Choroid plexus epithelial cell (primary cell): ENCODE measurements around the gene LY6G6D.

Experiments
- DNase-seq: peaks from one replicate; pipeline ENCODE4 v3.0.0-alpha.2; 2010; ENCODE audit warnings: low read depth
- H3K4me3 ChIP-seq: 2 replicates; pipeline ENCODE4 v1.5.1; 2011; ENCODE audit warnings: low read depth, mild to moderate bottlenecking, control low read depth, low read length, moderate library complexity
- CTCF ChIP-seq: conservative IDR thresholded peaks from 2 replicates; pipeline ENCODE4 v1.5.1; 2011; ENCODE audit warnings: low read depth, mild to moderate bottlenecking, control low read depth, inconsistent platforms, low read length, moderate library complexity

Gene LY6G6D

GRCh38 chr6:31715022-31715958 lies at the start of gene LY6G6D:
TSS of gene LY6G6D (plus strand) at chr6:31715348. CDS start at chr6:31715356, 8 bp downstream.
- TF ChIP-seq CTCF: no peak
- no peak within 1 kb of the TSS for H3K4me3 ChIP-seq
- DNase-seq: no peak

- DNase-seq: peak; percentile 98
- peak; percentile 5 for TF ChIP-seq CTCF
- peak within 1 kb of the TSS; percentile 98 for H3K4me3 ChIP-seq
Observed at GRCh38 chr6:31665501-31666336, 49.4 kb upstream of the LY6G6D start, which contains the start of gene CSNK2B. TSS of gene CSNK2B (plus strand) at chr6:31666080. CDS start at chr6:31666832, 752 bp downstream.

GRCh38 chr6:31666337-31666965 lies 48.7 kb upstream of the LY6G6D start:
- TF ChIP-seq CTCF: no peak
- H3K4me3 ChIP-seq: peak overlapping the region; percentile 98
- DNase-seq: peak; percentile 39

GRCh38 chr6:31669676-31670075 lies 45.5 kb upstream of the LY6G6D start, which contains the start of gene LY6G5B:
TSS of gene LY6G5B (plus strand) at chr6:31669976. CDS start at chr6:31670951, 975 bp downstream.
- TF ChIP-seq CTCF: no peak
- no peak for DNase-seq
- H3K4me3 ChIP-seq: no peak within 1 kb of the TSS

GRCh38 chr6:31676322-31676903 lies 38.7 kb upstream of the LY6G6D start:
- H3K4me3 ChIP-seq: no peak overlapping the region
- no peak for TF ChIP-seq CTCF
- no peak for DNase-seq

- no peak for TF ChIP-seq CTCF
- H3K4me3 ChIP-seq: no peak overlapping the region
- DNase-seq: no peak
Observed at GRCh38 chr6:31676904-31677303, 38.2 kb upstream of the LY6G6D start.
